DMS114 treated with DMSO at 0.1 percent for 48 hours (cell line): ENCODE data around the gene ARMS2.

Experiments used
- DNase-seq: peaks from one replicate; lab custom pipeline; 2025; ENCODE audit not compliant: unreplicated experiment; lab: John Stamatoyannopoulos, UW

The ARMS2 gene

DNA sequence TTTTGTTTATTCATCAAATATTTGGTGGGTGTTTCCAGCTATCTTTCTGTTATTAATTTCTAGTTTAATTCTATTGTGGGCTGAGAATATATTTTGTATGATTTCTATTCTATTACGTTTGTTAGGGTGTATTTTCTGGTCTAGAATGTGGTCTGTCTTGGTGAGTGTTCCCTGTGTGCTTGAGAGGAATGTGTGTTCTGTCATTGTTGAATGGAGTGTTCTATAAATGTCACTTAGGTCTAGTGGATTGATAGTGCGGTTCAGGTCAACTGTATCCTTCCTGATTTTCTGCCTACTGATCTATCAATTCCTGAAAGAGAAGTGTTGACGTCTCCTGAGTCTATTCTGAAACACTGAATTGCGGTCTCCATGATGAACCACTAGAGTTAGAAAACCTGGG is 15.4 kb downstream of the ARMS2 start:
- no peak for DNase-seq

DNA sequence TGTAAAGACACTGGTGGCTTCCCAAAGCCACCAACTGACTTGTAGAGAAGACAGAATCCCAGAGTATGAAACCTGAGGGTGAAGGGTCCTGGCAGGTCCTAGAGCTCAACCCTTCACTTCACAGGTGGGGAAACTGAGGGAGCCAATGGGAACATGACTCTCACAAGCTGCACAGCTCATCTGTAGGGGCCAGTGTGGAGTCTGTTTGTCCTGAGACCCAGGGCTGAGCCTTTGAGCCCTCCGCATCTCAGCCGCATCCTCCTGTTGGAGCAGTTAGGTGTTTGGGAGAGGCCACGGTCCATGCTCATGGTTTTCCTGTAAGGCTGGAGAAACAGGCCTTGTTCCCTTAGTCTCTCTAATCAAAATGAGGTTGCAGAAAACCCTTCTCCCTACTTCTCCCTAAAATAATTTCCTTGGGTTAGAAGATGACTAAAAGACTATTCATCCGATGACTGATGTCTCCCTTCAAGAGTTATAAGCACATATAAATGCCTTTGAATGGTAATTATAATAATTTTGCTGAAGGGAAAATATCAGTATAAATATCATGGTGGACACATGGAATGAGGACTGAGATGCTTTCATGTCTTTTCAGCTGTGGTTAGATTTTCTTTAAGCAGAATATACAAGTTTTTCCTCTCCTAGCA is 17.2 kb downstream of the ARMS2 start:
- no peak for DNase-seq

DNA sequence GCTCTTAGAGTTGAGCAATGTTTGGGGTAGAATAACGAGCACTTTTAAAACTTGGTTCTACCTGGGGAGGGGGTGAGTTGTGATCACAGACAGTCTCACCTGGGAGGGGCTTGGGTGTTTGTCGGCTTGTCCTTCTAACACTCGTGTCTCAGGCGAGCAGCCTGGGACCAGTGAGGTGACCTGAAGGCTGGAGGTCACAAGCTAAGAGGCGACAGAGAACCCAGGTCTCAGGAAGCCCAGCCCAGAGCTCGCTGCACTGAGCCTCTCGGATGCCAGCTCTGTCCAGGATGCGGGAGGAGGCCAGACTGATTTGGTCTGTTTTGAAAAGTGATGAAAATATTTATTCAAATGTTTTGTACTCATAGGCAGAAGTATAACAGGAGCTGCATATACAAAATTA is 18.7 kb downstream of the ARMS2 start:
- no peak for DNase-seq

DNA sequence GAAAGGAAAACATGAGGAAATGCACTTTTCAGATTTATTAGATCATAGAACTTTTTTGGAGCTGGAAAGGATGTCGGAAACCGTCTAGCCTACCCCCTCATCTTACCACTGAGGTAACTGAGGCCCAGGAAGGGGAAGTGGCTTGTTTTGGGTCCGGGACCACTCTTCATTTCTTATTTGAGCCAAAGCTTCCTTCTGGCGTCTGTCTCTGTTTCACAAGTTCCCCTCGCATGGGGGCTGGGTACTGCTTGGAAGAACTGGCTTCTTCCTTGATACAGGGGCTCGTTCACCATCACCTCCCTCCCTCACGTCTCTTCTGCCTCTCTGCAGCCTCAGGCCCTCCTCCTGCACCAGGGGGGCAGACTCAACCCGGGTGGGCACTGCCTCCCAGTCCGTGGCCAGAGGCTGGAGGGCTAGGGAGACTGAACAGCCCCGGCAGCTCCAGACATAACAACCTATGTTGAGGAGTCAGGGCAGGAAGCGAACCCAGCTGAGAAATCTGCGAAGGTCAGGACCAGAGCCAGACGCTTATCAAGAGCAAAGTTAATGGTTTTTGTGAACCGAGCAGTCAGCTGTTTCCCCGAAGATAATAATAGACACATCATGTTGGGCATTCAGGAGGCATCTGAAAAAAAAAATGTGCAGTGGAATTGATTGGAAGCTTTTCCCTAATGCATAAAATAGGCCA is 19.8 kb downstream of the ARMS2 start:
- no peak for DNase-seq

DNA sequence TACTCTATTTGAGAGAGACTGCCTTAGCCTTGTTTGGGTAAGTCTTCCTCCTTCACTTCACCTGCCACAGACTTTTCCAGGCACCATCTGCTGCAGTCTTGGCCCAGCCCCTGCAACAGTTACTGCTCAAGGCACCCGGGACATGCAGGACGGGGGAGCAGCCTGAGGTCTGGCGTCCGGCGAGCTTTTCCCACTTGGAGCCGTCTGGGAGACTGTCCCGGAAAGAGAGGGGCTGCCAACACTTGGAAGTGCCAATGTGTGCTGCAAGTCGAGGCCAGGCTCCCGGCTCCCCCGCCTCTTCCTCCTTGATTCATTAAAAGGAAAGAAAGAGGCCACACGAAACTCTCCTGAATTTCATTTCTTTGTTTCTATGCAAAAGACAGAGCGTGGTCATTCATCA is 20.6 kb downstream of the ARMS2 start:
- DNase-seq = no peak

DNA sequence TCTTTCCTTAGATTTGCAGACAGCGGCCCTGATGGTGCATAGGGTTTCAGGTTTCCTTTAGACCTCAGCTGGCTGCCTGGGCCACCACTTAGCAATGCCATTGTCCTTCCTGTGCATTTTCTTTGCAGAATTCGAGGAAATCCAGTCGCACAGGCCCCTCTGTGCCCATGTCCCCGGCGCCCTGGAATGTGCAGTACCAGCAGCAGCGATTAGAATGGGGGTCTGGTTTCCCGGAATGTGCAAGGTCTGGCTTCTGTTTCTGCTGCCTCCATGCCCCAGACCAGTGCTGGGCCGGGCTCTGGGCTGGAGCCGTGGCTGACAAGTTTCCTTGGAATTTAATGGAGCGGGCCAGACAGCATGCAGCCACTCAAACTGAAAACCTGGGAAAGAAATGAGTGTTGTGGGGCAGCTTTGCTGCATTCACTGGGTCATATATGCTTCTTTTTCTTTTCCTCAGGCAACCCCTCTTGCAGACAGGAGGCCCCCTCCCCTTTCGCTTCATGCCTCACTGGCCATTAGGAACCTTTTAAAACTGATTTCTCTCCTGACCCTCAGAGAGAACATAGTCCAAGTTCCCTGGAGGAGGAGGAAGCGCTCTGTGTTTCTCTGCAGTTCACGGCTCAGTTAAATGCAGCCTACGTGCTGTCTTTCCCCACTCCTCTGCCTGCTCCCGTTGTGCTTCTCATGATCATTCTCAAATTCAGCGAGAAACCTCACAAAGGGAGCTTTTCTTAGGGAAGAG is 21.3 kb downstream of the ARMS2 start:
- no peak for DNase-seq

DNA sequence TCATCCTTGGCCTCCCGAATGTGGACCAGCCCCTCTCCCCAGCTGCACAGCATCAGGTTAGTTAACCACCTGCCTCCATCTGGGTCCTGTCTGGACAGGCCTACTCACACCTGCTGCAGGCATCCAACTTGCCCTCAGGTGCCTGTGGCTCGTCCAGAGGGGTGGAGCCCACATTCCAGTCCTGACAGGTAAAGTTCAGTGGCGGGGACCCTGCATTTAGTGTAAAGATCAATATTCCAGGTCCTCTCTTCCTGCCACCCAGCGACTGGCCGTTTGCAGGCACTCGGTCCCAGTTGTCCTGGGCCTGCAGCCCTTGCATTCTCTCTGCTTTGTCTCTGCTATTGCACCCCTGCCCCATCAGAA is 21.9 kb downstream of the ARMS2 start:
- DNase-seq = no peak

DNA sequence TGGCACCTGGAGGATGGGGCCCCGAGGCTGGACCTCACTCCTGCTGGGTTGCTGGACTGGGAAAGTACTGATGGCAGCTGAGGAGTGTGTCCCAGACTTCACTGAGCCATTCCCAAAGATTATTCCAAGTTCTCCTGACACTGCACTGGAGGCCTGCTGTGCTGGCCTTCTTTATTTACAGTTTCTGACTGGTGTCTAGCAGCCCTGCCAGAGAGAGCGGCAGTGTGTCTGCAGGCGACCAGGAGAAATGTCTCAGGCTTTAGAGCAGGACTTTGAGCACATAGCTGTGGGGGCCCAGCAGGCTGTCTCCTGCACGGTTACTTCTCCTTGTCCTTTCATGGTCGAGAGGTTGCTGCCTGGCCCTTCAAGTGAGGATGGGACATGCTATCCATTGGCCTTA is 23.0 kb downstream of the ARMS2 start:
- no peak for DNase-seq

DNA sequence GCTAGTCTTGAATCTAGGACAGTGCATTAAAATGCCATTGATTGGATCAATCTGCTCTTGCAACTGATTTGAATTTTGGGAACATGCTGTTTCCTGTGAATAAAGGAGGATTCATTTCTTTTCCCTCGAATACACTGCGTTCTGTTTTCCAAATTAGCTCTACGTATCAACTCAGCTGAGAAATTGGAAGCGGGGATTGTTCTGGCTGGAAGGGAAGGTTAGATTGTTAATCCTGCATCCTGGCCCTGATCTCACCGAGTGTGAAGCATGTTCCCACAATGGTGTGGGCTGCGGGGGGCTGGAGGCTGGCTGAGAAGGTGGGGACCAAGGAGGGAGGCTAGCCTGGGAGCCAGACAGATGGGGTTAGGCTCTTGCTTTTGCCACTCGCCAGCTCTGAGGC is 24.5 kb downstream of the ARMS2 start:
- DNase-seq = no peak

DNA sequence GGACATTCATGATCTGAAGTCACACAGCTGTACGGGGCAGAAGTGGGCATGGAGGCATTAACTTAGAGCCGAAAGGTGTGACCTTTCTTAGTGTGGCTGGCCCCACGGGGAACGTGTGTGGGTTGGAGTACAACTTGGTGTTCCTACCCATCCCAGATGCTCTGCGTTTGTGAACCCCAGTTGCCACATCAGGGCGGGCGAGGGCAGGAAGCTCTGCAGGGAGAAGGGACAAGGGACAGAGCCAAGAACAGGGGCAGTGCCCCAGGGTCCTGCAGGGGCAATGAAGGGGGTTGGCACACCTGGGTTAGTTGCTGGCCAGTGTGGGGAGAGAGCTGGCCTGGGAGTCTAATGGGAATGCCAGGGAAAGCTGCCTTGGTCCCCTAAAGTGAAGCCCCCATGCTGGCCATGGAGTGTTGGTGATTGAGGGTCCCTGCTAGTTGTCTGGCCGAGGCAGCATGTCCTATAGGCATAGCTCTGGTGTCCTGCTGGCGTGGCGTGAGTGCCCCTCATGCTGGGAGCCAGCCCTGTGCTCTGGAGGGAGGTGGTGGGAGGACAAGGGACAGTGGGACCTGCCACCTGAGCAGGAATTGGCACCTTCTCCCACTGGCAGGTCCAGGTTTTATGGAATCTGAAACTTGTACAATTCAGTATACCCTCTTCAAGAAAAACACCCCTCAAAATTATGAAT is 25.8 kb downstream of the ARMS2 start:
- DNase-seq = no peak

DNA sequence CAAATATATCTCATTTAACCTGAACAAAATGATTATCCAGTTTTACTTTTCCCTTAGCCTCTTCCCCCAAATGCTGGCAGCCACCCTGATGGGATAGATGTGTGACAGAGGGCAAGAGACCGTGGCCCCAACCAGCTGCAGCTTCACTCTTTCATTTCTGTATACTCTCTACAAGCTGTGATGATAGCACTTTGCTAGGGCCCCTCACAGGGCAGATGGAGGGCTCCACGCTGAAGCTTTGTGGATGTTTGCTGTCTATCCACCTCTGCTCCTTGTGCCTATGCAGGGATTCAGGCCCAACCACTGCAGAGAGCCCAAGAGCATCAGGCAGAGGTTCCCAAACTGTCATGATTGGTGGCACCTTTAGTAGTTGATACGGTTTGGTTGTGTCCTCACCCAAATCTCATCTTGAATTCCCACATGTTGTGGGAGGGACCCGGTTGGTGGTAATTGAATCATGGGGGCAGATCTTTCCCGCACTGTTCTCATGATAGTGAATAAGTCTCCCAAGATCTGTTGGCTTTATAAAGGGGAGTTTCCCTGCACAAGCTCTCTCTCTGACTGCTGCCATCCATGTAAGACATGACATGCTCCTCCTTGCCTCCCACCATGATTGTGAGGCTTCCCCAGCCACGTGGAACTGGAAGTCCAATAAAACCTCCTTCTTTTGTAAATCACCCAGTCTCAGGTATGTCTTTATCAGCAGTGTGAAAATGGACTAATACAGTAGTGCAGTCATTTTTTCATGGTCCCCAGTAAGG is 27.0 kb downstream of the ARMS2 start:
- no peak for DNase-seq

DNA sequence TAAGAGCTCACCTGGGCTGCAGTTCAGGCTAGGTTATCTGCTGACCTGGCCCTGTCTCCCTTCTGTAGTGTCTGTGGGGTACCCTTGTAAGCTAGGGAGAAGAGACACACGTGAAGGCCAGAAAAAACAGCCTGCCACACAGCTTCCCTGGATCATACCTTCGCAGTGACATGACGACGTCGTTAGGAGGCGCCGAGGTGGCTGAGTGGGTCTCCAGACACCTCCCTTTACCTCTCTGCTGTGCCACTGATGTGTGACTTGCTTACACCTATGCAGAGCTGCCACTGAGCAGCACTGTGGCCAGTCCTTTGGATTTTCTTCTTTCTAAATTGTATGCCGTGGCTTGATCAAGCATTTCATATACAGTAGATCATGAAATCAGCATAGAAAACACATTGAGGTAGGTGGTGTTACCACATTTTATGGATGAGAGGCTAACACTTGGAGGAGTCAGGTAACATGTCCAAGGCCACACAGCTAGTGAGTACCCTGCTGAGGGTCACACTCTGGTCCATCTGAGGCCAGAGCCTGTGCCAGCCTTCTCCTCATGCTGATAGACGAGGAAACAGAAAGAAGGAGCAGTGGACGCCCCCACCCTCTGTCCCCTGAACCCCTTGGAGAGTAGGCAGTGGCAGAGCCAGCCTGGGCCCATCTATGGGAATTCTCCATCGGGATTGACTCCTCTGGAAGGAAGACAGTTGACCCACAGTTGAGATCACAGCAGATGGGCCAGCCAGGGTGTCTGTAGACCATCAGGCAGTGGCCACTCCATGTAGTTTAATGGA is 30.0 kb downstream of the ARMS2 start:
- DNase-seq = no peak

DNA sequence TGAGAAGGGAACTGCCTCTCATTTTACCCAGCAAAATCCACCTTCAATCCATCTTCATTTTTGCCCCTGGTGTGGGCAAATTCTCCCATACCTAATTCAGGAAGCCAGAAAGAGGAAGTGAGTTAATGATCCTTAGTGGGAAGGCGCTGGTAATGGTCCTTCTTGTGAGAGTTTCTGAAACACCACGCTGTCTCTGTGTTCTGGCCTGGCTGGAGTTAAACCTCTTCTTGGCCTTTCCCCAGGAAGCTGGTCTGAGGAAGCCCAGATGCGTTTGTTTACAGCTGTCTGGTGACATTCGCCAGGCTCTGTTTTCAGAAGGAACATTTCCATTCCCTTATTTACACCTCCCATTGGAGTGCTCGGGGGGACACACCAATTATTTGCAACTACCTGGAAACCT is 31.2 kb downstream of the ARMS2 start:
- DNase-seq = no peak

DNA sequence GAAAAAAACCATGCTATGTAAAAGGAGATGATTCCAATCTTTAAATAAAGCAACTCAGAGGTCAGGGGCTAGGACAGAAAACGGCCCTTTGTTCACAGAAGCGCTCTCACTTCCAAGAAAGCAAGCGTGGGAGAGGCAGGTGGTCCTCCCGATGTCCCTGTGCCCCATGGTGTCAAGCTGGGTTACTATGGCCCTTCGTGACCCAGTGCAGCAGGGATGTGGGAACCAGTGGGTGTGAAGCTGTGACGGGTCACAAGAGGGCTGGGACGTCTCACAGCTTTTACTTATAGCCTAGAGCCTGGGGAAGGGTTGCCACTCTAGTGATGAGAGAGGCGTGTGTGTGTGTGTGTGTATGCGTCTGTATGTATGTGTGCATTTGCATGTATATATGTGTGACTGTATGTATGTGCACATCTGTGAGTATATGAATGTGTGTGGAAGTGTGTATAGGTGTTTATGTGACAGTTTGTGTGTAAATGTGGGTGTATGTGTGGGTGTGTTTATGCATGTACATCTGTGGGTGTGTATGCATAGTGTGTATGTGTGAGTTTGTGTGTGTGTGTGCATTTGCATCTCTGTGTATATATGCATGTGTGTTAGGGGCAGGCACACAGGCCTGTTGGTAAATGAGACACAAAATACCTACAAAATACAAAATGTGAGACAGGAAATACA is 32.1 kb downstream of the ARMS2 start:
- no peak for DNase-seq

DNA sequence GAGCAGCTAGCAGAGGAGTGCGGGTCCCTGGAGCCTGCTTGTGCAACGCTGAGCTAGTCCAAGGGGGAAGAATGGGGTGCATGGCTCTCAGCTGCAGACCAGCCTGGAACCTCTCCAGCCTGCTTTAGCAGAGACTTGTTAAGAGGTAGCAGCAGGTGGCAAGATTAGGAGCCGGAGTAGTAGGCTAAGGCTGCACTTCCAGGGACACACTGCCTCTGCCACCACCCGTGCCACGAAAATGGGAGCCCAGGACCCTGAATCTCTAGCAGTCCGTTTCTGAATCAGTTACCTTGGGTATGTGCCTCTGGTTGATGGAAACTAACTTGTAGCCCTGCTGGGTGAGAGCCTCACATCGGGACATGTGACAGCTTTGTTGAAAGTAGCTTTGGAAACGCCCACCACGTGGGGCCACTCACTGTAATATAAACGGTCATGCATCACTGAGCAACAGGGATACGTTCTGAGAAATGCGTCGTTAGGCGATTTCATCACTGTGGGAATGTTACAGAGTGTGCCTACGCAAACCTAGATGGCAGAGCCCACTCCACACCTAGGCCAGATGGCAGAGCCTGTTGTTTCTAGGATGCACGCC is 32.8 kb downstream of the ARMS2 start:
- no peak for DNase-seq

DNA sequence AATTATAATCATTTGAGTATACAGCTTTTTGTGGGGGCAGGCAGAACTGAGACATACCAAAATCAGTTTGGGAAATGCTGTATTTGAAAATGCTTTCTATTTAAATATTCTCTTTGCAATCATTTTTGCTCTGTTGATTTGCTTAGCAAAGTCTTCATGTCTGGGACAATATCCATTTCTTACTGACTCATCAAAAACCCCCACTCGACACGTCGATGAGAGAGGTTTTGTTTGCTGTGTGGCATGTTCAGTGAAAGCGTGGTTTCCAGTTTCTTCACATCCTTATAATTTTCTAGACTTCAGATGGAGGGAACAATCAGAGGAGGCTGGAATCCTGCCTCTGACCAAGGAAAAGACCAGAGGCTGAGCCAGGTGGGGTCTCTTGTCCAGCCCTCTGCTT is 35.8 kb downstream of the ARMS2 start:
- no peak for DNase-seq

DNA sequence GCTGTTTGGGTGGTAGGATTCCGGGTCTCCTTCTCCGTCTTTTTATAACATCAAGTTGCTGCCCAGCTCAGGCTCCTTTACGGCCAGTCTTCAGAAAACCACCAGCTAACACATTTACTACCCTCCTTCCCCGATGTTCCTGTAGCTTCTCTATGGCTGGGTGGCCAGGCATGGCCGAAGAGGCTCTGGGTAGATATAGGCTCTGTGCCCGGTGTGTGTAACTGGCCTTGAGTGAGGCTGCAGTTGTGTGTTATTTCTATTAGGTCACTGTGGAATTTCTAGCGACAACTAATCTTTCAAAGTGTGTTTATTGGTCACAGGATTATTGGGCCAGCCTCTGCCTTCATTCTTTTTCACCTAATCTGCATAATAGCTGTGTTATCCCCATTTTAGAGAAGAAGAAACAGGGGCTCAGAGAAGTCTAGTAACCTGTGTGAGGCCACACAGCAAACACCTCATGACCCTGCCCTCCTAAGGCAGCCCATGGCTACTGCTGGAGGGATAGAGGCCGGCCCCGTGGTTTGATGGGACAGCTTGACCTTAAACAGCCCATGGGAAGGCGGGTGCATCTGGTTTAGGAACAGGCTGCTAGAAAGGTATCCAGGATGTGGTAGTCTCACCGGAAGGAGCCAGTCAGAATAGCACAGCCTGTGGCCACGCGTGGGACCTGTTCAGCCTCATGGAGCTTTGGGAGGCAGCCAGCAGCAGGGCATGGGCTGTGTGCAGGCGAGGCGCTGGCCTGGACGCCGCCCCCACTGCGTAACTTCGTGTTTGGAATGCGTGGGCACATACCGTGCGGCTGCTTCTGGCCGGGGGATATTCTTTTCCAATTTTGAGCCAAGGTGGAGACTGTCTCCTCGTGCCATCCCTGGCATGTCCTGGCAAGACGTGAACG is 36.6 kb downstream of the ARMS2 start:
- no peak for DNase-seq

DNA sequence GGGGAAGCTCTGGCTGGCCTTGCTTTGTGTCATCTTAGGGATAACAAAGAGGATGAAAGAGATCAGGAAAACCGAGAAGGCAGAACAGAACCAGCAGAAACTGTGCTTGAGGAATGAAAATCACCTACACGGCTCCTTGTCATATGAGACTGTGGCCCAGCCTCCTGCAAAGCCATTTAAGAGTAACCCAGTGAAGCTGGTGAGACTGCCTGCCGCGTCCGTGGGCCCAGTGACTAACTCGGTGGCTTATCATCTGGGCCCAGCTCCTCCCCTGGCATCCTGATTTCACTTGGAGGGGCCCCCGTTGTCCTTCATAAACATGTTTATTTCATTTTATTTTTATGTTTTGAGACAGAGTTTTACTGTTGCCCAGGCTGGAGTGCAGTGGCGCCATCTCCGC is 37.6 kb downstream of the ARMS2 start:
- DNase-seq = no peak
